ENCODE results near the gene JMJD1C.

The JMJD1C gene

DNA sequence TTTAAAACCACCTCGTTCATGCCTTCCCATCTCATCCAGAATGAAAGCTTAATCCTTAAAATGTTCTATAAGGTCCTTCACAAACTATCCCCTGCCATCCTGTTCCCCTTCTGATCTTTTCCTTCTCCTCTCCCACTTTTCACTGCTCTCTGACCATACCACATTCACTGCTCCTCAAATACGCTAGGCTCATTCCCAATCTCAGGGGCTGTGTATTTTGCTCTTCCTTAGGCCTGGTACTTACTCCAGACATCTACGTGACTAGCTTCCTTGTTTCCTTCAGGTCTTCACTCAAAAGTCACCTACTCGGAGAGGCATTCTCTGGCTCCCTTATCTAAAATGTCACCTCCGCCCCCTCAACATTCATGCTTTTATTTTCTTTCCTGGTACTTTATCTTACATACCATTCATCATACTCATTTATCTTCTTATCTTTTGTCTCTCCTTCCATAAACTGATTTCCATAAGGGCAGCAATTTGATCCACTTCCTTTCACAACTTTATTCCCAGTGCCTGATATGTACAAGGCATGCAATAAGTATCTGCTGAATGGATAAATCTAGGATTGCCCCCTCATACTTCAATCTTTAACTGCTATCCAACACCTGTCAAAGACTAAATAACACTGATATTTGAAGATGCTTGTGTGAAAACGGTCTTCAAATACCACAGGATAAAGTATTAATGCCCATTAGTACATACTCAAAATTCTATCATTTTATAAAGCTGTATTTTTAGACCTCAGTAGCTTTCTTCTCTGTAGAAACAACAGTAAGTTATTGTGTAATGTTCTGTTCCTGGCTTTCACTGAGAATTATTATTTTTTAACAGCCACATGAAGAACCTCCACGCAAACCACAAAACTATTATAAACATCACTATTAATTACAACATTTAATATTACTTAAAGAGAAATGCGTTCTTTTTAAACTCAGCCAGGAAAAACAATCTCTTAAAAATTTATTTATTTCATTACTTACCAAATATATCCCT, 27.0 kb downstream of the JMJD1C start:
- H3K4me3 ChIP-seq (ENCODE audit: insufficient read depth, low read length, poor library complexity, severe bottlenecking): no peak overlapping the region
- TF ChIP-seq EZH2phosphoT487 (conservative IDR thresholded peaks at IDR 0.05; ENCODE audit: low read length): no peak
- TF ChIP-seq, protein P1, sequence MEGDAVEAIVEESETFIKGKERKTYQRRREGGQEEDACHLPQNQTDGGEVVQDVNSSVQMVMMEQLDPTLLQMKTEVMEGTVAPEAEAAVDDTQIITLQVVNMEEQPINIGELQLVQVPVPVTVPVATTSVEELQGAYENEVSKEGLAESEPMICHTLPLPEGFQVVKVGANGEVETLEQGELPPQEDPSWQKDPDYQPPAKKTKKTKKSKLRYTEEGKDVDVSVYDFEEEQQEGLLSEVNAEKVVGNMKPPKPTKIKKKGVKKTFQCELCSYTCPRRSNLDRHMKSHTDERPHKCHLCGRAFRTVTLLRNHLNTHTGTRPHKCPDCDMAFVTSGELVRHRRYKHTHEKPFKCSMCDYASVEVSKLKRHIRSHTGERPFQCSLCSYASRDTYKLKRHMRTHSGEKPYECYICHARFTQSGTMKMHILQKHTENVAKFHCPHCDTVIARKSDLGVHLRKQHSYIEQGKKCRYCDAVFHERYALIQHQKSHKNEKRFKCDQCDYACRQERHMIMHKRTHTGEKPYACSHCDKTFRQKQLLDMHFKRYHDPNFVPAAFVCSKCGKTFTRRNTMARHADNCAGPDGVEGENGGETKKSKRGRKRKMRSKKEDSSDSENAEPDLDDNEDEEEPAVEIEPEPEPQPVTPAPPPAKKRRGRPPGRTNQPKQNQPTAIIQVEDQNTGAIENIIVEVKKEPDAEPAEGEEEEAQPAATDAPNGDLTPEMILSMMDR (IDR thresholded peaks at IDR 0.05; ENCODE audit: insufficient read depth, low read length, poor library complexity, severe bottlenecking): no peak
- H3K36me3 ChIP-seq (ENCODE audit: low read length): no peaks in the 10 kb centered on the region
- no peaks in the 10 kb centered on the region for H3F3A ChIP-seq (ENCODE audit: insufficient read depth)
- H2AFZ ChIP-seq (ENCODE audit: low read depth, low read length, severe bottlenecking): no peak overlapping the region
- peaks cover 9% of the 10 kb centered on the region for H3K79me2 ChIP-seq (ENCODE audit: insufficient read depth, low read length)
- no peak overlapping the region for H3K4me2 ChIP-seq (ENCODE audit: low read depth, low read length, poor library complexity, severe bottlenecking)
- no peak overlapping the region for H3K27ac ChIP-seq (ENCODE audit: low read depth, low read length)
- no peak overlapping the region for H3K9ac ChIP-seq (ENCODE audit: low read length)
- no peaks in the 10 kb centered on the region for H3K27me3 ChIP-seq (ENCODE audit: low read length)
- H3K9me2 ChIP-seq (replicated peaks; ENCODE audit: insufficient read depth, low read length): no peaks in the 10 kb centered on the region
- no peaks in the 10 kb centered on the region for H3K9me3 ChIP-seq (ENCODE audit: insufficient read depth, low read length)
- peaks cover 6% of the 10 kb centered on the region for H4K20me1 ChIP-seq (ENCODE audit: low read depth, low read length)

- H3K4me2 ChIP-seq (ENCODE audit: low read depth, low read length, poor library complexity, severe bottlenecking): no peak overlapping the region
- no peaks in the 10 kb centered on the region for H3F3A ChIP-seq (ENCODE audit: insufficient read depth)
- H3K9me3 ChIP-seq (ENCODE audit: insufficient read depth, low read length): no peaks in the 10 kb centered on the region
Measured at GRCh38 chr10:63437116-63437949, 28.4 kb downstream of the JMJD1C start.

DNA sequence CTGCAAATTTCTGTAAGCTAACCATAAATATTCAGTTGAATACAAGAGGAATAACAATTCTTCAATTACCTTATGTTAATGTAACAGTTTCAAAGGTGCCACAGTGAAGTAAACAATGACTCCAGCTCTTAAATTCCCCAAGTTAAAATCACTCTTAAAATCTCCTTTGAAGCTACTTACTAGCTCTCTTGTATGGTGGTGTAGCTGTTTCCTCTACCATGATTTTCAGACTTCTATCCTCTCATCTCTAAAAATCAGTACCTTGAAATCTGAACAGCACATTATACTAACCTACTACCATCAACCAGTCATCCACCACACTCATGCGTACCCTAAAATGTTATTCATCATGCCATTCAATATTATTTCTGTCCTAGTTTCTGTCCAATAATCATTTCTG, 29.6 kb downstream of the JMJD1C start:
- no peak overlapping the region for H3K4me2 ChIP-seq (ENCODE audit: low read depth, low read length, poor library complexity, severe bottlenecking)
- H3K27ac ChIP-seq (ENCODE audit: low read depth, low read length): no peak overlapping the region
- H3K36me3 ChIP-seq (ENCODE audit: low read length): no peaks in the 10 kb centered on the region
- no peaks in the 10 kb centered on the region; the same call in 1 of the 2 replicates for H4K20me1 ChIP-seq (ENCODE audit: low read depth, low read length)
- no peak for TF ChIP-seq EZH2phosphoT487 (conservative IDR thresholded peaks at IDR 0.05; ENCODE audit: low read length)
- H3K9ac ChIP-seq (ENCODE audit: low read length): no peak overlapping the region
- no peak overlapping the region for H3K4me3 ChIP-seq (ENCODE audit: insufficient read depth, low read length, poor library complexity, severe bottlenecking)
- no peak overlapping the region for H2AFZ ChIP-seq (ENCODE audit: low read depth, low read length, severe bottlenecking)
- no peaks in the 10 kb centered on the region for H3K9me2 ChIP-seq (replicated peaks; ENCODE audit: insufficient read depth, low read length)
- no peaks in the 10 kb centered on the region for H3F3A ChIP-seq (ENCODE audit: insufficient read depth)
- H3K79me2 ChIP-seq (ENCODE audit: insufficient read depth, low read length): peaks cover 3% of the 10 kb centered on the region; the same call in 1 of the 2 replicates
- H3K27me3 ChIP-seq (ENCODE audit: low read length): no peaks in the 10 kb centered on the region
- no peaks in the 10 kb centered on the region for H3K9me3 ChIP-seq (ENCODE audit: insufficient read depth, low read length)

More at GRCh38 chr10:63437116-63437949, 28.4 kb downstream of the JMJD1C start:
- H3K79me2 ChIP-seq (ENCODE audit: insufficient read depth, low read length): peaks cover 3% of the 10 kb centered on the region; the same call in 1 of the 2 replicates
- no peaks in the 10 kb centered on the region for H3K27me3 ChIP-seq (ENCODE audit: low read length)
- H3K9ac ChIP-seq (ENCODE audit: low read length): no peak overlapping the region
- H4K20me1 ChIP-seq (ENCODE audit: low read depth, low read length): no peaks in the 10 kb centered on the region; the same call in none of the 2 replicates
- no peak overlapping the region for H2AFZ ChIP-seq (ENCODE audit: low read depth, low read length, severe bottlenecking)
- H3K4me3 ChIP-seq (ENCODE audit: insufficient read depth, low read length, poor library complexity, severe bottlenecking): no peak overlapping the region
- H3K36me3 ChIP-seq (ENCODE audit: low read length): no peaks in the 10 kb centered on the region
- no peak for TF ChIP-seq EZH2phosphoT487 (conservative IDR thresholded peaks at IDR 0.05; ENCODE audit: low read length)
- TF ChIP-seq, protein P1 (IDR thresholded peaks at IDR 0.05; ENCODE audit: insufficient read depth, low read length, poor library complexity, severe bottlenecking): no peak
- no peaks in the 10 kb centered on the region for H3K9me2 ChIP-seq (replicated peaks; ENCODE audit: insufficient read depth, low read length)
- H3K27ac ChIP-seq (ENCODE audit: low read depth, low read length): no peak overlapping the region

All from SU-DHL-6 (cell line).